NCI-H345 (cell line): ENCODE results near the gene UBN1.
"Not testable (repeated sequence)": the region's sequence is repeated elsewhere in the genome, so short reads cannot be mapped to it uniquely, and the experiment has no call there.

Experiments used
- DNase-seq: peaks from one replicate; lab custom pipeline; 2025; lab: John Stamatoyannopoulos, UW

UBN1 gene

GRCh38 chr16:4904942-4905615 is 57.8 kb downstream of the UBN1 start:
- no peak for DNase-seq

- no peak for DNase-seq
Observed at GRCh38 chr16:4908854-4909401, 61.6 kb downstream of the UBN1 start.

- DNase-seq: no peak
Observed at GRCh38 chr16:4909825-4910224, 62.5 kb downstream of the UBN1 start.

- DNase-seq: no peak
Observed at GRCh38 chr16:4910828-4911227, 63.5 kb downstream of the UBN1 start.

GRCh38 chr16:4911970-4912386 is 64.7 kb downstream of the UBN1 start:
- DNase-seq: no peak

GRCh38 chr16:4913130-4913773 is 66.0 kb downstream of the UBN1 start:
- no peak for DNase-seq

GRCh38 chr16:4913774-4914525 is 66.7 kb downstream of the UBN1 start:
- no peak for DNase-seq

- DNase-seq: no peak
Observed at GRCh38 chr16:4914528-4915225, 67.4 kb downstream of the UBN1 start.

- DNase-seq: no peak
Observed at GRCh38 chr16:4915226-4915761, 68.0 kb downstream of the UBN1 start.

GRCh38 chr16:4917117-4917516 is 69.8 kb downstream of the UBN1 start:
- no peak for DNase-seq

GRCh38 chr16:4918781-4919251 is 71.5 kb downstream of the UBN1 start:
- peak; percentile 85 for DNase-seq

GRCh38 chr16:4920826-4921225 is 73.5 kb downstream of the UBN1 start:
- no peak for DNase-seq

GRCh38 chr16:4922721-4923342 is 75.6 kb downstream of the UBN1 start:
- DNase-seq: no peak

- no peak for DNase-seq
Observed at GRCh38 chr16:4923853-4924252, 76.6 kb downstream of the UBN1 start.

- no peak for DNase-seq
Observed at GRCh38 chr16:4924593-4925292, 77.5 kb downstream of the UBN1 start.

- DNase-seq: no peak
Observed at GRCh38 chr16:4925293-4925607, 78.0 kb downstream of the UBN1 start.

- no peak for DNase-seq
Observed at GRCh38 chr16:4925791-4926190, 78.5 kb downstream of the UBN1 start.

GRCh38 chr16:4926928-4927327 is 79.6 kb downstream of the UBN1 start:
- no peak for DNase-seq

GRCh38 chr16:4927661-4928060 is 80.4 kb downstream of the UBN1 start:
- no peak for DNase-seq

GRCh38 chr16:4928227-4928626 is 80.9 kb downstream of the UBN1 start:
- DNase-seq: no peak

- not testable (repeated sequence) for DNase-seq
Observed at GRCh38 chr16:4929619-4930018, 82.3 kb downstream of the UBN1 start.
